ENCODE measurements around the gene JSRP1.

The JSRP1 gene

GRCh38 chr19:2212861-2213711, 43.1 kb downstream of the JSRP1 start:
- DNase-seq, result no peak

GRCh38 chr19:2210987-2211740, 45.1 kb downstream of the JSRP1 start:
- no peak for DNase-seq

- DNase-seq, result no peak
Observed at GRCh38 chr19:2210206-2210605, 46.0 kb downstream of the JSRP1 start.

GRCh38 chr19:2209408-2209807, 46.8 kb downstream of the JSRP1 start:
- DNase-seq, result no peak

GRCh38 chr19:2208975-2209374, 47.2 kb downstream of the JSRP1 start:
- DNase-seq, result no peak

- DNase-seq, result no peak
Observed at GRCh38 chr19:2207991-2208860, 48.0 kb downstream of the JSRP1 start.

- DNase-seq, result no peak
Observed at GRCh38 chr19:2207008-2207407, 49.2 kb downstream of the JSRP1 start.

GRCh38 chr19:2202366-2202765, 53.9 kb downstream of the JSRP1 start:
- DNase-seq, result no peak
